KMS-11 (cell line): ENCODE data around the gene TRPM1.

Experiments used
- H2AFZ ChIP-seq: fragments of 200-600 bp; sonication (generic); 2 replicates; pipeline ENCODE4 v1.6.1; 2016; ENCODE audit warnings: antibody characterized with exemption, mixed run types, low read depth
- H3K27ac ChIP-seq: fragments of 200-600 bp; sonication (generic); 2 replicates; pipeline ENCODE4 v1.6.1; 2016; ENCODE audit warnings: mild to moderate bottlenecking, mixed run types
- H3K27me3 ChIP-seq: fragments of 200-600 bp; sonication (generic); 2 replicates; pipeline ENCODE4 v1.6.1; 2017; ENCODE audit warnings: mild to moderate bottlenecking, low read depth, mixed run types, moderate library complexity; ENCODE audit not compliant: insufficient read depth
- H3K36me3 ChIP-seq: fragments of 200-600 bp; sonication (generic); 2 replicates; pipeline ENCODE4 v1.6.1; 2017; ENCODE audit warnings: mild to moderate bottlenecking, mixed run types; ENCODE audit not compliant: insufficient read depth
- H3K4me1 ChIP-seq: fragments of 200-600 bp; sonication (generic); 2 replicates; pipeline ENCODE4 v1.6.1; 2016; ENCODE audit warnings: mild to moderate bottlenecking, low read depth, mixed run types; ENCODE audit not compliant: poor library complexity, severe bottlenecking
- H3K4me2 ChIP-seq: fragments of 200-600 bp; sonication (generic); 2 replicates; pipeline ENCODE4 v1.7.0; 2016; ENCODE audit warnings: mild to moderate bottlenecking, mixed run types
- H3K4me3 ChIP-seq: fragments of 200-600 bp; sonication (generic); IDR thresholded peaks from 2 replicates; pipeline ENCODE4 v1.6.1; 2017; ENCODE audit warnings: low read depth, low read length, mixed read lengths; ENCODE audit not compliant: insufficient read depth
- H3K79me2 ChIP-seq: fragments of 200-600 bp; sonication (generic); 2 replicates; pipeline ENCODE4 v1.6.1; 2016; ENCODE audit warnings: low read depth, mixed run types; ENCODE audit not compliant: insufficient read depth
- H3K9ac ChIP-seq: fragments of 200-600 bp; sonication (generic); 2 replicates; pipeline ENCODE4 v1.6.1; 2016; ENCODE audit warnings: mild to moderate bottlenecking, mixed run types
- H4K20me1 ChIP-seq: fragments of 200-600 bp; sonication (generic); 2 replicates; pipeline ENCODE4 v1.6.1; 2016; ENCODE audit warnings: mild to moderate bottlenecking, mixed run types; ENCODE audit not compliant: insufficient read depth
- CTCF ChIP-seq: fragments of 200-600 bp; sonication (generic); conservative IDR thresholded peaks from 2 replicates; pipeline ENCODE4 v1.6.1; 2017; ENCODE audit warnings: low read depth, mild to moderate bottlenecking, antibody characterized with exemption, low read length, moderate library complexity, mixed read lengths

The TRPM1 gene

GRCh38 chr15:30992249-30992864, 109.2 kb downstream of the TRPM1 start:
- H4K20me1 ChIP-seq = no peaks in the 10 kb centered on the region
- H3K36me3 ChIP-seq = no peaks in the 10 kb centered on the region
- H3K79me2 ChIP-seq = peaks cover 31% of the 10 kb centered on the region; the same call in 1 of the 2 replicates
- no peak overlapping the region for H3K4me3 ChIP-seq
- peak overlapping the region; percentile 81 for H3K9ac ChIP-seq
- no peaks in the 10 kb centered on the region for H3K27me3 ChIP-seq
- H3K4me2 ChIP-seq = peak overlapping the region; percentile 53
- H3K4me1 ChIP-seq = peaks cover 39% of the 10 kb centered on the region
- peak overlapping the region; percentile 74 for H2AFZ ChIP-seq
- no peak for TF ChIP-seq CTCF
- H3K27ac ChIP-seq = peak overlapping the region; percentile 69

GRCh38 chr15:30991255-30992235, 110.0 kb downstream of the TRPM1 start, which contains the start of gene MTMR10:
MTMR10 (minus strand) TSS chr15:30991628; CDS start chr15:30991506, 122 bp downstream.
- no peak within 1 kb of the TSS for H3K4me3 ChIP-seq
- no peak for TF ChIP-seq CTCF

GRCh38 chr15:30990446-30991254, 110.9 kb downstream of the TRPM1 start:
- Histone ChIP-seq H4K20me1 (no peaks in the 10 kb centered on the region), H3K79me2 (peaks cover 40% of the 10 kb centered on the region), H3K27ac (peak overlapping the region; percentile 69), H3K36me3 (no peaks in the 10 kb centered on the region), H3K4me1 (peaks cover 52% of the 10 kb centered on the region), H3K4me3 (no peak overlapping the region), H2AFZ (peak overlapping the region; percentile 71), H3K9ac (peak overlapping the region; percentile 81; the same call in 1 of the 2 replicates), H3K4me2 (peak overlapping the region; percentile 91), H3K27me3 (no peaks in the 10 kb centered on the region)
- no peak for TF ChIP-seq CTCF

More at GRCh38 chr15:30991255-30992235, 110.0 kb downstream of the TRPM1 start, which contains the start of gene MTMR10:
- Histone ChIP-seq H3K9ac (peak within 1 kb of the TSS; percentile 81), H4K20me1 (no peaks in the 10 kb centered on the region), H3K4me1 (peaks cover 47% of the 10 kb centered on the region), H3K27ac (peak within 1 kb of the TSS; percentile 69), H3K4me2 (peak within 1 kb of the TSS; percentile 91), H2AFZ (peak within 1 kb of the TSS; percentile 74), H3K27me3 (no peaks in the 10 kb centered on the region), H3K79me2 (peaks cover 36% of the 10 kb centered on the region; the same call in 1 of the 2 replicates), H3K36me3 (no peaks in the 10 kb centered on the region)

GRCh38 chr15:30990036-30990435, 111.5 kb downstream of the TRPM1 start:
- Histone ChIP-seq H3K9ac (peak overlapping the region; percentile 81; the same call in 1 of the 2 replicates), H3K4me1 (peaks cover 53% of the 10 kb centered on the region), H3K27ac (peak overlapping the region; percentile 69; the same call in 1 of the 2 replicates), H3K36me3 (no peaks in the 10 kb centered on the region), H3K79me2 (peaks cover 44% of the 10 kb centered on the region), H4K20me1 (no peaks in the 10 kb centered on the region), H3K4me2 (peak overlapping the region; percentile 91), H2AFZ (no peak overlapping the region), H3K4me3 (no peak overlapping the region), H3K27me3 (no peaks in the 10 kb centered on the region)
- TF ChIP-seq CTCF = no peak
